ENCODE measurements around the gene ADAP1. TPM values are rescaled to one million over a fixed set of nuclear protein-coding genes. Genes with fewer than 3 reads are reported as not detected.

Gene ADAP1
- total RNA-seq, 2 experiments from 2014 or later, result 2.4 to 7.0 TPM

GRCh38 chr7:974172-974571 is 19.7 kb upstream of the ADAP1 start:
- BruUV-seq (replicated peaks), result TSS peak; percentile 25
- H3K4me2 ChIP-seq (ENCODE audit: low read length), result peak overlapping the region; percentile 89
- TF ChIP-seq CTCF (conservative IDR thresholded peaks at IDR 0.05; ENCODE audit: low read length) (0 out of 2 replicates have a peak, but pooled peaks have one; percentile 16), EZH2phosphoT487 (IDR thresholded peaks at IDR 0.05; ENCODE audit: borderline replicate concordance, low read depth, low read length) (no peak)
- no peaks in the 10 kb centered on the region for H3K9me2 ChIP-seq (ENCODE audit: insufficient read depth, low read length)
- peak overlapping the region; percentile 73 for H3K27ac ChIP-seq (ENCODE audit: low read depth, low read length, poor library complexity, severe bottlenecking)
- H3K9me3 ChIP-seq (ENCODE audit: low read length), result no peaks in the 10 kb centered on the region
- peaks cover 41% of the 10 kb centered on the region for H3K36me3 ChIP-seq (ENCODE audit: insufficient read depth, low read length)
- DNase-seq (ENCODE audit: low spot score), result no peak
- peaks cover 70% of the 10 kb centered on the region for H3K4me1 ChIP-seq (ENCODE audit: insufficient read depth, low read length, poor library complexity, severe bottlenecking)
- CTCF ChIA-PET (ENCODE audit: unreplicated experiment), result no interaction called here
- POLR2A ChIA-PET, result interaction anchor here (0.6 to 0.9 kb wide), 4 partner anchors 18 to 51 kb away, joined by 3 to 7 read pairs (median 4); no protein-coding TSS in a partner anchor
- H3K4me3 ChIP-seq (ENCODE audit: low read depth, low read length, poor library complexity, severe bottlenecking), result peak overlapping the region; percentile 100
- no peak overlapping the region for H2AFZ ChIP-seq (ENCODE audit: low read length)
- peaks cover 47% of the 10 kb centered on the region for H3K79me2 ChIP-seq (ENCODE audit: insufficient read depth, low read depth, low read length)
- intact Hi-C loops (cut with micrococcal nuclease; ENCODE audit: unreplicated experiment), result loop anchor here (2.0 kb wide), 1 partner anchor 65 kb away; no protein-coding TSS in a partner anchor
- peaks cover 9% of the 10 kb centered on the region for H4K20me1 ChIP-seq (ENCODE audit: insufficient read depth, low read length)

GRCh38 chr7:973312-973711 is 18.8 kb upstream of the ADAP1 start:
- no peak for DNase-seq (ENCODE audit: low spot score)
- H3K9me3 ChIP-seq (ENCODE audit: low read length), result no peaks in the 10 kb centered on the region
- intact Hi-C loops (cut with micrococcal nuclease; ENCODE audit: unreplicated experiment), result no loop called here
- no TSS peak for BruUV-seq (replicated peaks)
- CTCF ChIA-PET (ENCODE audit: unreplicated experiment), result interaction anchor here (0.6 to 0.8 kb wide), 2 partner anchors 92 to 126 kb away, joined by 3 to 4 read pairs; no protein-coding TSS in a partner anchor
- no peak overlapping the region for H3K27ac ChIP-seq (ENCODE audit: low read depth, low read length, poor library complexity, severe bottlenecking)
- peaks cover 47% of the 10 kb centered on the region for H3K79me2 ChIP-seq (ENCODE audit: insufficient read depth, low read depth, low read length)
- TF ChIP-seq CTCF (conservative IDR thresholded peaks at IDR 0.05; ENCODE audit: low read length) (no peak), EZH2phosphoT487 (IDR thresholded peaks at IDR 0.05; ENCODE audit: borderline replicate concordance, low read depth, low read length) (no peak)
- H2AFZ ChIP-seq (ENCODE audit: low read length), result no peak overlapping the region
- H4K20me1 ChIP-seq (ENCODE audit: insufficient read depth, low read length), result peaks cover 9% of the 10 kb centered on the region
- POLR2A ChIA-PET, result interaction anchor here (1.1 to 2.1 kb wide), 3 partner anchors 11 to 44 kb away, joined by 3 to 6 read pairs (median 5); no protein-coding TSS in a partner anchor
- H3K4me1 ChIP-seq (ENCODE audit: insufficient read depth, low read length, poor library complexity, severe bottlenecking), result peaks cover 61% of the 10 kb centered on the region
- H3K4me3 ChIP-seq (ENCODE audit: low read depth, low read length, poor library complexity, severe bottlenecking), result peak overlapping the region; percentile 100
- H3K4me2 ChIP-seq (ENCODE audit: low read length), result peak overlapping the region; percentile 89
- peaks cover 50% of the 10 kb centered on the region for H3K36me3 ChIP-seq (ENCODE audit: insufficient read depth, low read length)
- H3K9me2 ChIP-seq (ENCODE audit: insufficient read depth, low read length), result no peaks in the 10 kb centered on the region

GRCh38 chr7:972676-973309 is 18.3 kb upstream of the ADAP1 start:
- DNase-seq (ENCODE audit: low spot score), result no peak
- Histone ChIP-seq H3K4me2 (ENCODE audit: low read length) (peak overlapping the region; percentile 89), H3K36me3 (ENCODE audit: insufficient read depth, low read length) (peaks cover 55% of the 10 kb centered on the region), H3K27ac (ENCODE audit: low read depth, low read length, poor library complexity, severe bottlenecking) (no peak overlapping the region), H3K79me2 (ENCODE audit: insufficient read depth, low read depth, low read length) (peaks cover 47% of the 10 kb centered on the region), H4K20me1 (ENCODE audit: insufficient read depth, low read length) (peaks cover 9% of the 10 kb centered on the region), H2AFZ (ENCODE audit: low read length) (no peak overlapping the region), H3K4me1 (ENCODE audit: insufficient read depth, low read length, poor library complexity, severe bottlenecking) (peaks cover 56% of the 10 kb centered on the region), H3K9me2 (ENCODE audit: insufficient read depth, low read length) (no peaks in the 10 kb centered on the region), H3K4me3 (ENCODE audit: low read depth, low read length, poor library complexity, severe bottlenecking) (peak overlapping the region; percentile 100), H3K9me3 (ENCODE audit: low read length) (no peaks in the 10 kb centered on the region)
- CTCF ChIA-PET (ENCODE audit: unreplicated experiment), result no interaction called here
- intact Hi-C loops (cut with micrococcal nuclease; ENCODE audit: unreplicated experiment), result no loop called here
- TF ChIP-seq EZH2phosphoT487 (IDR thresholded peaks at IDR 0.05; ENCODE audit: borderline replicate concordance, low read depth, low read length) (no peak), CTCF (conservative IDR thresholded peaks at IDR 0.05; ENCODE audit: low read length) (no peak)
- POLR2A ChIA-PET, result interaction anchor here (0.5 to 2.1 kb wide), 6 partner anchors 8 to 126 kb away, joined by 3 to 6 read pairs (median 4); no protein-coding TSS in a partner anchor
- no TSS peak for BruUV-seq (replicated peaks)

Data from OCI-LY7 (cell line).